Measurements from ENCODE around the gene ABT1.

Gene ABT1

DNA sequence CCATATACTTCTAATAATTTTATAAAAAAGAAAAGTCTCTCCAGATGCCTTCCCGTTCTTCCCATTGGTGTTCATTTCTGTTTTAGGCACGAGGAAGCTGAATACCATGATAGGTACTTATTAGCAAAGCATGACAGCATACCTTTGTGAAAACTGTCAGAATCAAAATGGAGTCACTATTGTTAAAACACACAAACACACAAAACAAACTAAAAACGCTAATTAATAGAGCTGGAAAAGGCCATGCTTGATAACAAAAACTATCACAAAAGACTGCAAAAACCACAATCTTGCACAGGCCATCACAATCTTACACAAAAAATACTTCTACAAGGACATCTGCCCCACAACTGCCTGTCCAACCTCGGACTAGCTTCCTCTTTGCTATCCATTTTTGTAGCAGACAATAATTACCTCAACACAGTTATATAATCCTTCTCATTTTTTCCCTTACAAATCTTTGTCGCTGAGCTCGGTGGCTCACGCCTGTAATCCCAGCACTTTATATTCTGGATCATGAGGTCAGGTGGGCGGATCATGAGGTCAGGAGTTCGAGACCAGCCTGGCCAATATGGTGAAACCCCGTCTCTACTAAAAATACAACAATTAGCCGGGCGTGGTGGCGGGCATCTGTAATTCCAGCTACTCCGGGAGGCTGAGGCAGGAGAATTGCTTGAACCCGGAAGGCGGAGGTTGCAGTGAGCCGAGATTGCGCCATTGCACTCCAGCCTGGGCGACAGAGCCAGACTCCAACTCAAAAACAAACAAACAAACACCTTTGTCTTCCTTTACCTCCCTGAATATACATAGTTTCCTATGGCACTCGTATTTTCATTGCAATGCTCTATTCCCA is 3.2 kb upstream of the ABT1 start:
- no peak overlapping the region for H3K27ac ChIP-seq (ENCODE audit: low read depth, low read length)
- peaks cover 6 to 28% (median 24%) of the 10 kb centered on the region in 5 donors for H3K4me1 ChIP-seq (ENCODE audit: control insufficient read depth in 5 of 5, insufficient read depth in 5 of 5, low read length in 5 of 5)
- H3K36me3 ChIP-seq (ENCODE audit: control insufficient read depth in 5 of 5, insufficient read depth in 5 of 5, low read length in 5 of 5) = peaks cover 0 to 7% (median 6%) of the 10 kb centered on the region in 5 donors
- no peak overlapping the region for H3K4me3 ChIP-seq (ENCODE audit: low read depth in 1 of 5, low read length in 5 of 5)
- H3K9ac ChIP-seq (ENCODE audit: low read length in 5 of 5) = no peak overlapping the region
- H3K27me3 ChIP-seq (ENCODE audit: control insufficient read depth in 5 of 5, insufficient read depth in 4 of 5, low read length in 5 of 5) = peaks cover 0 to 20% (median 12%) of the 10 kb centered on the region in 5 donors
- no peaks in the 10 kb centered on the region for H3K9me3 ChIP-seq (ENCODE audit: control insufficient read depth in 5 of 5, low read length in 5 of 5)

- no peak overlapping the region for H3K4me3 ChIP-seq (ENCODE audit: low read depth in 1 of 5, low read length in 5 of 5)
- no peaks in the 10 kb centered on the region for H3K9me3 ChIP-seq (ENCODE audit: control insufficient read depth in 5 of 5, low read length in 5 of 5)
- peaks cover 0 to 20% (median 12%) of the 10 kb centered on the region in 5 donors for H3K27me3 ChIP-seq (ENCODE audit: control insufficient read depth in 5 of 5, insufficient read depth in 4 of 5, low read length in 5 of 5)
- H3K4me1 ChIP-seq (ENCODE audit: control insufficient read depth in 5 of 5, insufficient read depth in 5 of 5, low read length in 5 of 5) = peaks cover 6 to 28% (median 24%) of the 10 kb centered on the region in 5 donors
- peaks cover 0 to 13% (median 12%) of the 10 kb centered on the region in 5 donors for H3K36me3 ChIP-seq (ENCODE audit: control insufficient read depth in 5 of 5, insufficient read depth in 5 of 5, low read length in 5 of 5)
- H3K27ac ChIP-seq (ENCODE audit: low read depth, low read length) = no peak overlapping the region
- no peak overlapping the region for H3K9ac ChIP-seq (ENCODE audit: low read length in 5 of 5)
These were observed 2.6 kb upstream of the ABT1 start for GRCh38 chr6:26594131-26594498.

DNA sequence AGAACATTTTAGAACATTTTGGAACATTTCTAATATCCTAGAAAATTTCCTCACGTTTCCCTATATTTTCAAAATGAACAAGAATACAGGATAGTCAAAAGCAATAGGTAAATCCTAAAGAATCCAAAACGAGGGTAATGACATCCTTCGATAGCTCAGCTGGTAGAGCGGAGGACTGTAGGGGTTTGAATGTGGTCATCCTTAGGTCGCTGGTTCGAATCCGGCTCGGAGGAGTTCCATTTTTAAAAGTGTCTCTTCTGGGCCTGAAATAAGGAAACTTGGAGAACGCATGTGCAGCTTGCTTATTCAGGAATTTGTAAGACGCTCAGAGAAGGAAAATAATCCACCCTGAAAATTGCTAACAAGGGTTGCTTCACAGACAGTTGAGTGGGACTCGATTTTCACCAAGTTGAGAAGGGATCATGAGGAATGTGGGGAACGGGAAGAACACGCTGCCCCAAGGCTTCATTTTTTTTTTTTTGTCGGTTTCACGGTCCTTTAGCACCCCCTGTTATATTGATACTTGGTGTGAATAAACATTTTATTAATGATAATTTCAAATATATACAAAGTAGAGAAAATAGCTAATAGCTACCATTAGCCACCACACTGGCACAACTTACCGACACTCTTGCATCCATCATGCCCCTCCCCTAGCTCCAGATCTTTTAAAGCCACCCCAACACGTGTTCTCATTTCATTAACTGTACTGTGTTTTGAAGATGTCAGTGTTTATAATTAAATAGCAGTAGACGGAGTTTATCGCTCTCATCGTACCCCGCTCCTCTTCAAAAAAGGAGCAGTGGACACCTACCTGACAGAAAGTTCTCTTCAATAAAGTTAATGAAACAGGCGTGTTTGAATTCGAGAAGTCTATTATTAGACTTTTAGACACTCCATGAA is 1.8 kb upstream of the ABT1 start:
- peak overlapping the region; percentile 50 to 100 (median 97) for H3K4me3 ChIP-seq (ENCODE audit: low read depth in 1 of 5, low read length in 5 of 5)
- peak overlapping the region in 4 of 5 donors; percentile 48 to 71 (median 61) for H3K9ac ChIP-seq (ENCODE audit: low read length in 5 of 5)
- H3K4me1 ChIP-seq (ENCODE audit: control insufficient read depth in 5 of 5, insufficient read depth in 5 of 5, low read length in 5 of 5) = peaks cover 6 to 28% (median 24%) of the 10 kb centered on the region in 5 donors
- H3K27me3 ChIP-seq (ENCODE audit: control insufficient read depth in 5 of 5, insufficient read depth in 4 of 5, low read length in 5 of 5) = peaks cover 0 to 20% (median 12%) of the 10 kb centered on the region in 5 donors
- H3K27ac ChIP-seq (ENCODE audit: low read depth, low read length) = peak overlapping the region; percentile 87
- peaks cover 0 to 21% (median 19%) of the 10 kb centered on the region in 5 donors for H3K36me3 ChIP-seq (ENCODE audit: control insufficient read depth in 5 of 5, insufficient read depth in 5 of 5, low read length in 5 of 5)
- no peaks in the 10 kb centered on the region for H3K9me3 ChIP-seq (ENCODE audit: control insufficient read depth in 5 of 5, low read length in 5 of 5)

DNA sequence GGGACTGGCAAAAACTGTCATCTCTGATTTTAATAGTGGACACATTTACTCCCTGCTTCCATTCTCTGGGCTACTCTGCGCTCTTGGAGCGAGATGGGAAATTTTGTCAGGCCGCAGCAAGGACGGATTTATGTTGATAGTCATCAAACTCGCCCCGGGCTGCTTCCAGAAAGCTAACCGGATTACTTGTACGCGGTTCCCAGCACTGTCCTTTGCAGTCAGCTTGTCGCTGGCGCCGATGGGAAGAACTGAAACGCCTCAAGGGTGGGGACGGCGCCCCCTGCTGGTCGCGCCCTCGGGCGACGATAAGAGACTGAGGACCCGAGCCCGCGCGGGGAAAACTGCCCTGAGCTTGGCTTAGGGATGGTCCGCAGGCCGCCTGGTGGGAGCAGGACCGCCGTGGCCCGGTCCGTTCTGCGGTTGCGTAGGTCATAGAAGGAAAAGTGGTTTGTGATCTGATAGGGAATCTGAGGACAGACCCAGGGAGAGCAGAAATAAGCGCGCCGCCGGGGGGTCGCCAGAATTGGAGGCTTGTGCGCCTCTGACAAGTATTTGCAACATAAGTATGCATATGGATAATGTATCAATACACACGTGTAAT is 984 bp upstream of the ABT1 start:
- H3K9ac ChIP-seq (ENCODE audit: low read length in 5 of 5) = peak overlapping the region; percentile 48 to 71 (median 59)
- peak overlapping the region; percentile 50 to 100 (median 97) for H3K4me3 ChIP-seq (ENCODE audit: low read depth in 1 of 5, low read length in 5 of 5)
- peaks cover 0 to 20% (median 12%) of the 10 kb centered on the region in 5 donors for H3K27me3 ChIP-seq (ENCODE audit: control insufficient read depth in 5 of 5, insufficient read depth in 4 of 5, low read length in 5 of 5)
- peaks cover 6 to 28% (median 24%) of the 10 kb centered on the region in 5 donors for H3K4me1 ChIP-seq (ENCODE audit: control insufficient read depth in 5 of 5, insufficient read depth in 5 of 5, low read length in 5 of 5)
- H3K9me3 ChIP-seq (ENCODE audit: control insufficient read depth in 5 of 5, low read length in 5 of 5) = no peaks in the 10 kb centered on the region
- peaks cover 3 to 25% (median 19%) of the 10 kb centered on the region in 5 donors for H3K36me3 ChIP-seq (ENCODE audit: control insufficient read depth in 5 of 5, insufficient read depth in 5 of 5, low read length in 5 of 5)
- peak overlapping the region; percentile 87 for H3K27ac ChIP-seq (ENCODE audit: low read depth, low read length)

DNA sequence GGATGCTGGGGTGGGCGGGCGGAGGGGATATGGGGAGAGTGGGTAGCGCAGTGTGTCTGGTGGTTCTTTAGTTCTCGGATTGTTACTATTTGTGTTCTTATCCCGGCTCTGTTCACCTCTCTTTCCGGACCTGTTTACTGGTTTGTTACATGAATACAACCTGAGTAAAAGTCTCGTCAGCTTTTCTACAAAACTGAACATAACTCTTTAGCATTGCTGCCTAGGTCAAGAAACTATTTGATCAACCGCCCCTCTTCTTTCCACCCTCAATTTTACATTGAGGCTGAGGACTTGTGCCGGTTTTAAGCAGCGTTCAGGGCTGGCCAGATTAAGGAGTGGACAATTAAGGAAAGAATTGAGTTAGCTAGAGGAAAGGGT is 625 bp downstream of the ABT1 start:
- H3K27me3 ChIP-seq (ENCODE audit: control insufficient read depth in 5 of 5, insufficient read depth in 4 of 5, low read length in 5 of 5) = peaks cover 0 to 14% (median 9%) of the 10 kb centered on the region in 5 donors
- H3K9ac ChIP-seq (ENCODE audit: low read length in 5 of 5) = peak overlapping the region; percentile 87 to 99 (median 99)
- H3K4me1 ChIP-seq (ENCODE audit: control insufficient read depth in 5 of 5, insufficient read depth in 5 of 5, low read length in 5 of 5) = peaks cover 6 to 28% (median 24%) of the 10 kb centered on the region in 5 donors
- peak overlapping the region; percentile 97 to 100 (median 99) for H3K4me3 ChIP-seq (ENCODE audit: low read depth in 1 of 5, low read length in 5 of 5)
- H3K9me3 ChIP-seq (ENCODE audit: control insufficient read depth in 5 of 5, low read length in 5 of 5) = no peaks in the 10 kb centered on the region
- peak overlapping the region; percentile 87 for H3K27ac ChIP-seq (ENCODE audit: low read depth, low read length)
- peaks cover 5 to 25% (median 19%) of the 10 kb centered on the region in 5 donors for H3K36me3 ChIP-seq (ENCODE audit: control insufficient read depth in 5 of 5, insufficient read depth in 5 of 5, low read length in 5 of 5)

DNA sequence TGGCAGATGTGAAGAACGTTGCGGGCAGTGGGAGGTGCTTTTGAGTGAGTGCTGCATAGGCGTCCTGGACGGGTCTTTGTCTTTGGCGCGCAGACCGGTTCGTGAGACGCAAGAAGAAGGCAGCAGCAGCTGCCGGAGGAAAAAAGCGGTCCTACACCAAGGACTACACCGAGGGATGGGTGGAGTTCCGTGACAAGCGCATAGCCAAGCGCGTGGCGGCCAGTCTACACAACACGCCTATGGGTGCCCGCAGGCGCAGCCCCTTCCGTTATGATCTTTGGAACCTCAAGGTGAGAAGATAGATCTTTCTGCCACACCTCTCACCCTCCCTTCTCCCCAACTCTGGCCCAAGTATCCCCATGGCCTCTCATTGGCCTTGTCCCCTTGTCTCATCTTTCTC is 1.1 kb downstream of the ABT1 start:
- peak overlapping the region; percentile 87 for H3K27ac ChIP-seq (ENCODE audit: low read depth, low read length)
- peaks cover 5 to 25% (median 19%) of the 10 kb centered on the region in 5 donors for H3K36me3 ChIP-seq (ENCODE audit: control insufficient read depth in 5 of 5, insufficient read depth in 5 of 5, low read length in 5 of 5)
- H3K4me1 ChIP-seq (ENCODE audit: control insufficient read depth in 5 of 5, insufficient read depth in 5 of 5, low read length in 5 of 5) = peaks cover 6 to 28% (median 24%) of the 10 kb centered on the region in 5 donors
- peak overlapping the region; percentile 87 to 99 (median 99) for H3K9ac ChIP-seq (ENCODE audit: low read length in 5 of 5)
- H3K4me3 ChIP-seq (ENCODE audit: low read depth in 1 of 5, low read length in 5 of 5) = peak overlapping the region; percentile 97 to 100 (median 99)
- H3K9me3 ChIP-seq (ENCODE audit: control insufficient read depth in 5 of 5, low read length in 5 of 5) = no peaks in the 10 kb centered on the region
- H3K27me3 ChIP-seq (ENCODE audit: control insufficient read depth in 5 of 5, insufficient read depth in 4 of 5, low read length in 5 of 5) = peaks cover 0 to 11% (median 5%) of the 10 kb centered on the region in 5 donors

GRCh38 chr6:26598267-26598666 is 1.5 kb downstream of the ABT1 start:
- Histone ChIP-seq H3K9me3 (ENCODE audit: control insufficient read depth in 5 of 5, low read length in 5 of 5) (no peaks in the 10 kb centered on the region), H3K4me3 (ENCODE audit: low read depth in 1 of 5, low read length in 5 of 5) (peak overlapping the region in 3 of 5 donors; percentile 97 to 100 (median 100)), H3K4me1 (ENCODE audit: control insufficient read depth in 5 of 5, insufficient read depth in 5 of 5, low read length in 5 of 5) (peaks cover 6 to 28% (median 24%) of the 10 kb centered on the region in 5 donors), H3K27ac (ENCODE audit: low read depth, low read length) (no peak overlapping the region), H3K27me3 (ENCODE audit: control insufficient read depth in 5 of 5, insufficient read depth in 4 of 5, low read length in 5 of 5) (peaks cover 0 to 9% (median 4%) of the 10 kb centered on the region in 5 donors), H3K36me3 (ENCODE audit: control insufficient read depth in 5 of 5, insufficient read depth in 5 of 5, low read length in 5 of 5) (peaks cover 5 to 25% (median 19%) of the 10 kb centered on the region in 5 donors), H3K9ac (ENCODE audit: low read length in 5 of 5) (peak overlapping the region in 1 of 5 donors; percentile 14)

DNA sequence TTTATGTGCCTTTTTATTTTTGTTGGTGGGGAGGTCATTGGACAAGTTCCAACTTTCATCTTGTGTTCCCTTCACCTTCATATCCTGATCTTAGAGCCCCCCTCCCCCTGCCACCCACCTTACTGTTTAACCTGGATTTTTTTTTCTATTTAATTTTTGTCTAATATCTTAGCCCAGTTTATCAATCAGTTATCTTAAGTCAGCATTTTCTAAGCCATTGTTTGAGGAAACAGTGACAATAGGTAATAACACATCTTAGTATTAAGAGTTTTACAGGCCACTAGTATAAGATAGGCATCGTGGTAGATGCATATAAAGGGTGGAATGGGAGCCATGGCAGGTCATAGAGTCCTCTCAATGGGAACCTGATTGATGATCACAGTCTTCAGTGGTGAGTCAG is 2.4 kb downstream of the ABT1 start:
- no peak overlapping the region for H3K4me3 ChIP-seq (ENCODE audit: low read depth in 1 of 5, low read length in 5 of 5)
- H3K4me1 ChIP-seq (ENCODE audit: control insufficient read depth in 5 of 5, insufficient read depth in 5 of 5, low read length in 5 of 5) = peaks cover 6 to 28% (median 24%) of the 10 kb centered on the region in 5 donors
- peaks cover 5 to 25% (median 19%) of the 10 kb centered on the region in 5 donors for H3K36me3 ChIP-seq (ENCODE audit: control insufficient read depth in 5 of 5, insufficient read depth in 5 of 5, low read length in 5 of 5)
- H3K9ac ChIP-seq (ENCODE audit: low read length in 5 of 5) = no peak overlapping the region
- H3K27me3 ChIP-seq (ENCODE audit: control insufficient read depth in 5 of 5, insufficient read depth in 4 of 5, low read length in 5 of 5) = peaks cover 0 to 1% (median 0%) of the 10 kb centered on the region in 5 donors
- no peaks in the 10 kb centered on the region for H3K9me3 ChIP-seq (ENCODE audit: control insufficient read depth in 5 of 5, low read length in 5 of 5)
- no peak overlapping the region for H3K27ac ChIP-seq (ENCODE audit: low read depth, low read length)

GRCh38 chr6:26599591-26599990 is 2.8 kb downstream of the ABT1 start:
- H3K27ac ChIP-seq (ENCODE audit: low read depth, low read length) = no peak overlapping the region
- H3K9me3 ChIP-seq (ENCODE audit: control insufficient read depth in 5 of 5, low read length in 5 of 5) = no peaks in the 10 kb centered on the region
- peaks cover 5 to 25% (median 19%) of the 10 kb centered on the region in 5 donors for H3K36me3 ChIP-seq (ENCODE audit: control insufficient read depth in 5 of 5, insufficient read depth in 5 of 5, low read length in 5 of 5)
- no peak overlapping the region for H3K9ac ChIP-seq (ENCODE audit: low read length in 5 of 5)
- H3K4me3 ChIP-seq (ENCODE audit: low read depth in 1 of 5, low read length in 5 of 5) = no peak overlapping the region
- no peaks in the 10 kb centered on the region for H3K27me3 ChIP-seq (ENCODE audit: control insufficient read depth in 5 of 5, insufficient read depth in 4 of 5, low read length in 5 of 5)
- peaks cover 6 to 28% (median 24%) of the 10 kb centered on the region in 5 donors for H3K4me1 ChIP-seq (ENCODE audit: control insufficient read depth in 5 of 5, insufficient read depth in 5 of 5, low read length in 5 of 5)

Measured in subcutaneous abdominal adipose tissue (tissue), 5 donors.